Hepatic stellate cell (primary cell): ENCODE measurements around the gene ELOB.

Experiments used
- DNase-seq: peaks from one replicate; pipeline ENCODE4 v3.0.0; 2011; ENCODE audit warnings: low spot score

Gene ELOB

DNA sequence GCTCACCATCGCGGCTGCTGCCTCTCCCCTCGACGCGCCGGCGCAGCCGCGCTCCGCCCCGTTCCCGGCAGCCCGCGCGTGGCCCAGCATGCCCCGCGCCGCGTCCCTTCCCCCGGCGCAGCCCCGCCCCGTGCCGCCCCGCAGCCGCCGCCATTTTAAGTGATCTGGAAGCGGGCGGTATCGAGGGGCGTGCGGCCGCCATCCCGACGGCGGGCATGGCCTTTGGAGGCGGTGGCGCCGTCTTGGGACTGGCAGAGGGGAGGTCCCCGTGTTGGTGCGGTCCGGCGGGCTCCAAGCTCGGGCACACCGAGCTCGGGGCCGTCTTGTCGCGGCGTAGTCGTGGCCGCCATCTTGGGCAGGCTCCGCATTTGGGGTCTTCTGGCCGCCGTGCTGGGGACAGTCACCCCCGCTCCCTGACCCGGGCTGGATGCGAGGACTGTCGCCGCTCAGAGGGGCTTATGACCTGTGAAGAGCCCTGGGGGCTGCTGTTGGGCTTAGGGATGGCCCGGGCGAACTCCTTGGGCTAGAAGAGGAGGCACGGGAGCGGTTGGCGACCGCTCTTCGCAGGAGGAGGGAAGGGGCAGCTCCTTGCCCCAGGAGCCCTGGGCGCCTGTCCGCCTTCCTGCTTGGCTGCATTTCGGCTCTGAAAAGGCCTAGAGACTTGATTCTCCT is at the start of gene ELOB:
ELOB (minus strand) TSS at position 50 of the 672 bp plus-strand sequence; CDS start at position 9, 41 bp downstream.
- DNase-seq, result peak; percentile 98

DNA sequence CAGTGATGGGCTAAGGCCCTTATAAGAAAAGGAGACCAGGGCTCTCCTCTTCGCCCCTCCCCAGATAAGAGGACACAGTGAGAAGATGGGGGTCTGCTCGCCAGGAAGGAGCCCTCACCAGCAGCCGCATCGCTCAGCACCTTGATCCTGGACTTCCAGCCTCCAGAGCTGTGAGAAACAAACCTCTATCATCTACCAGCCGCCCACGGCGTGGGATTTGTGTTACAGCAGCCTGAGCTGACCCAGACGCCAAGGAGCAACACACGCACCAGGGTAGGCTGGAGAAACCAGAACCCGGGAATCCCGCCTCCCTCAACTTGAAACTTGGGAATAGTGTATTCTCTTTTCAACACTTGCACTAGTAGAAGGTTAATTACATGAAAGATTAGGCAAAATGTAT is 48.8 kb upstream of the ELOB start:
- DNase-seq, result no peak

- DNase-seq, result no peak
These were observed 48.1 kb upstream of the ELOB start for GRCh38 chr16:2825049-2825742.

DNA sequence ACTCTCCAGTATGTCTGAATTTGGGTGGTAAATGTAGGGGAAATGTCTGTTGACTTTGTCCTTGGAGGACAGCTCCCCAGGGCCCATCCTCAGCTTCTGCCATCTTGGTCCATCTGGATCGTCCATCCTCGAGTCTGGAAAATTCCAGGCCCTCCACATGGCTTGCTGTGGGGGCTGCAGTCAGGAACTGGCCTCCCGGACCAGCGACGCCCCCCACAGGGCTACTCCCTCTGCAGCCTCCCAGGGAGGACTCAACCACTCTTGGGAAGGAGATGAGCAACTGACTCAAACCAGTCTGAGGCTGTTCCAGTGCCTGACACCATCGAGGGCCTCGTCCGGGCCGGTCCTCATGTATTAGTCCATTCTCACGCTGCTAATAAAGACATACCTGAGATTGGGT is 47.5 kb upstream of the ELOB start:
- no peak for DNase-seq

DNA sequence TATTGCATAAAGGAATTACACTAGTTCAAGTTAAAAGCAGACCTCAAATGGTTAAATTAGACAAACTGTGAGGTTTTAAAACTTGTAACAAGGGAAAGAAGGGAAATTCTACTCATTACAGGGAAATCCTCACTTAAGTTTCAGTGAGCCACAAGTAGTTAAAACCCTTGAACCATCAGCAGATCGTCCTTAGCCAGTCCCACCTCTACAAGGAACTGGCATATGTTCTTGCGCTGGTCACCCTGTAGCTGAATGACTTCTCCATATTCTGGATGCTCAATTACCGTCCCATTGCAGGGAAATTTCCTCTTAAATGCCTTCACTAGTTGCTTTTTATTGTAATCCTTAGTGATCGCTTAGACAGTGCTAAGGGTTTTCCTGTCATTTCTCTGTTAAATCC is 45.4 kb upstream of the ELOB start:
- no peak for DNase-seq

DNA sequence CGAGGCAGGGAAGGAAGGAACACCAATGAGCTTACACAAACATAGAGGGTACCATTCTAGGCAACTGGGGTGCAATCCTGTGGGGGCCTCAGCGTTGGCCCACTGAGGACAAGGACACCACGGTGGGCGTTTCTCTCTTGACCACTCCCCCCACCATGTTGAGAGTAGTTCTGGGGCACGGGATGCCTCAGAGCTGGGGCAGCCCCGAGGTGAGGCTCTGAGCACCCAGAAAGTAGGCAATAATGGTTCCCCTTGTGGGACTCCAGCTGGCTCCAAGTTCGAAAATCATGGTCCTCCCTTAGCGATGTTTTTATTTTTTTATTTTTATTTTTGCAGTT is 45.0 kb upstream of the ELOB start:
- no peak for DNase-seq

- DNase-seq, result no peak
These were observed 44.5 kb upstream of the ELOB start for GRCh38 chr16:2821487-2822157.

DNA sequence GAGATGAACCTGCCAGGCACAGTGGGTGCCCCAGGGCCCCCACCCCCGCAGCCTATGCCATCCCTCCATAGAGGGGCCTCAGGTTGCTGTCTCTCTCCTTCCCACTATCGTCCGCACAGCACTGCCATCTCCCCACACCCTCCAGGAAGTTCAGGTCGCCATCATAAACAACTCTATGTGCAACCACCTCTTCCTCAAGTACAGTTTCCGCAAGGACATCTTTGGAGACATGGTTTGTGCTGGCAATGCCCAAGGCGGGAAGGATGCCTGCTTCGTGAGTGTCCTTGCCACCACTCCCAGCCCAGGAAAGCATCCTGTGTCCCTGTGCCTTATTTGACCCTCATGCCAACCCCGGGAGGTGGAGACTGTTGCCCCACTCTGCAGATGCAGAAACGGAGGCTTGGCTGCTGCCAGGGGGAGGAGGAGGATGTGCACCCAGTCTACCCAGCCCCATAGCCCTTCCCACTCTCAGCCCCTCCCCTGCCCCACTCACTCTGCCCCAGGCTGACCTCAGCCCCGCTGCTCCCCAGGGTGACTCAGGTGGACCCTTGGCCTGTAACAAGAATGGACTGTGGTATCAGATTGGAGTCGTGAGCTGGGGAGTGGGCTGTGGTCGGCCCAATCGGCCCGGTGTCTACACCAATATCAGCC is 43.9 kb upstream of the ELOB start:
- no peak for DNase-seq

- no peak for DNase-seq
These were observed 43.1 kb upstream of the ELOB start for GRCh38 chr16:2819939-2820835.

DNA sequence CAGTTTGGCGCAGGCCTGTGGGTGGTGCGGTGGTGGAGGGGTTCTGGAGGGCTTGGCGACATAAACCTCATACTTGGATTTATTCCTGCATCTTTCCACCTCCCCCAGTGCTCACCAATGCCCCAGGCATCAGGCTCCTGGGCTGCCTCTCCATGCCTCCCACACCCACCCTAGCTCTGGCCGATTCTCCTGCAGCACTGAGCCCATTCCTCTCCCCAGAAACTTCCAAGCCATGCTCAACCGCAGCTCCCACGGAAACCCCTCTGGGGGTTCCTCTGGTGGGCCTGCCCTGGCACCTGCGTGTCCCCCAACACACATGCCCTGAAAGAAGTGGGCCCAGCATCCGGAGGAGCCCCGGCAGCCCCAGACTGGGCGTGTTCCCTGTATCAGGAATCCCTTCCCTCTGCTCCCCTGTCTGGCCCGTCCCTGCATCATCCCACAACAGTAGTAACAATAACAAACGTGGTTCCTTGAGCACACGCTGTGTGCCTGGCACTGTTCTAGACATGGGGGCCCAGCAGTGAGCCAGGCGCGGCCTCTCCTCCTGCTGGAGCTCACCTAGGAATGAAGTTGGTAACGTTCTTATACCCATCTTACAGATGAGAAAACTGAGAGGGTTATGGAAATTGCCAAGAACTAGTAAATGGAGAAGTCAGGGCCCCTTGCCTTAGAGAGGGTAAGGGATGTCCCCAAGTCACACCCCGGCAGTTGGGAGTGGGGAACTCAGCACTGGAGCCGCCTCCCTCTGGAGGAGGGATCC is 42.3 kb upstream of the ELOB start:
- no peak for DNase-seq

DNA sequence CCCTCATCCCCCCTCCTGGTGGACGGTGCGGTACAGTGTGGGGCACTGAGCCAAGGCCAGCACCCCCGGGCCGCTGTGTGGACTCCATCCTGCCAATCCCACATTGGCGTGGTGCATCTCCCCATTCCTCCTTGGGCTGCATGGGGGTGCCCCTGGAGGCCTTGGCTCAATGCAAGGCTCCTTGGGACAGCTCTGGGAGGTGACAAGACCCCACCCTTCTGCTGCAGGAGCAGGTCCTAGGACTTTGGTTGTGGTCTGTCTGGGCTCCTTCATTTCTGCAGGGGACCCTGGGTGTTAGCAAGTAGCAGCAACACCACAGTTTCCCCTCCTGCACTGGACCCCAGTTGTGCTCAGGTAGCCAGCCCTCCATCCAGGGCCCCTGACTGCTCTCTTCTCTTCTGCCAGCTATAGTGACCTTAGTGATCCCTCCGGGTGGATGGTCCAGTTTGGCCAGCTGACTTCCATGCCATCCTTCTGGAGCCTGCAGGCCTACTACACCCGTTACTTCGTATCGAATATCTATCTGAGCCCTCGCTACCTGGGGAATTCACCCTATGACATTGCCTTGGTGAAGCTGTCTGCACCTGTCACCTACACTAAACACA is 41.3 kb upstream of the ELOB start:
- DNase-seq, result no peak

DNA sequence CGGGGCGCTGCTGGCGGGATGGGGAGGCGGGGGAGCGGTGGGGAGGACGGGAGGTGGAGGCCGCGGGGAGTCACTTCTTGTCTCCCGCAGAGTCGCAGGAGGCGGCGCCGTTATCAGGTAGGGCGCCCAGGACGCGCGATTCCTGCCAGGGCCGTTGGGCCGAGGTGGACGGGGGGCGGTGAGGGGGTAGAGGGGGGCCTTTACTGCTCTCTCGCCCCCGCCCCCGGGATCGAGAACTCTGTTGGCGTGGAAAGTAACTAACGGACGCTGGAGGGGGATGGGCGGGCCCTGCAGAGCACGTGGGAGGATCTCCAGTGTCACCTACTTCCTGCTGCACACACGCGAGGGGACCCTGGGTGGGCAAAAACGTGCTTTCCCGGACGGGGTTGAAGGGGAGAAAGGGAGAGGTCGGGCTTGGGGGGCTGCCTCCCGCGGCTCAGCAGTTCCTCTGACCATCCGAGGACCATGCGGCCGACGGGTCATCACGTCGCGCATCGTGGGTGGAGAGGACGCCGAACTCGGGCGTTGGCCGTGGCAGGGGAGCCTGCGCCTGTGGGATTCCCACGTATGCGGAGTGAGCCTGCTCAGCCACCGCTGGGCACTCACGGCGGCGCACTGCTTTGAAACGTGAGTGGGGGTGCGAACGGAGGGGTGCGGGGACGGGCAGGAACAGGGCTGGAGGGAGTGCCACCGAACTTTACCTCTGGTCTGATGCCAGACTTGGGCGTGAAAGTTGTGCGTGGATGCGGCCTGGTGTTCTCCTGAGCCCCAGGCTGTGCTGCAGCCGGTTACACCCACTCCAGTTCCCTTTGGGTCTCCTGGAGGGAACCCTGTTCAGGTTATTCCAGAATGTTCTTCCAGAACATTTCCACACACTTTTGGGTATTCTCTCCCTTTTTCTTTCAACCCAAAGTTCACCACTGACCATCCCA is 40.5 kb upstream of the ELOB start:
- no peak for DNase-seq

DNA sequence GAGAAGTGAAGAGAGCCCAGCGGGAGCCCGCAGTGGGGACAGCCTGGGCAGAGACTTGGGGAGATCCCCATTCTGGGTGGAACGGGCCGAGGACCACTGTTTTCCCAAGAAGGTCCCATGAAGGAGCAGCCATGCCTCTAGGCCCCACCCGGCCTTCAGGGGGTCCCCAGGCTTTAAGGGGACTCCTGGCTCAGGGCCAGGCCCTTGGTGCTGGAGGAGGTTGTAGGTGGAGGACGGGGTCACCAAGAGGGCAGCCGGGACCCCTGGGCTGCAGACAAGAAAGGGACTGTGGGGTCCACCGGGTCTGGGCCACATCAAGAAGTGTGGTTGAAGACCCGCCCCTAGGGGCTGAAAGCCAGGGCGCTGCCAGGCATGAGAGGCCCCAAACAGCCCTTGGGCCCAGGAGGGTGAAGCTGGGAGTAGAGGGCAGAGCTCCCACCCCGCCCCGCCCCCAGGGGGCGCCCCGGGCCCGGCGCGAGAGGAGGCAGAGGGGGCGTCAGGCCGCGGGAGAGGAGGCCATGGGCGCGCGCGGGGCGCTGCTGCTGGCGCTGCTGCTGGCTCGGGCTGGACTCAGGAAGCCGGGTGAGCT is 39.8 kb upstream of the ELOB start, which contains the start of gene PRSS21:
PRSS21 (plus strand) TSS at position 487 of the 589 bp plus-strand sequence; CDS start at position 519, 32 bp downstream.
- DNase-seq, result no peak

DNA sequence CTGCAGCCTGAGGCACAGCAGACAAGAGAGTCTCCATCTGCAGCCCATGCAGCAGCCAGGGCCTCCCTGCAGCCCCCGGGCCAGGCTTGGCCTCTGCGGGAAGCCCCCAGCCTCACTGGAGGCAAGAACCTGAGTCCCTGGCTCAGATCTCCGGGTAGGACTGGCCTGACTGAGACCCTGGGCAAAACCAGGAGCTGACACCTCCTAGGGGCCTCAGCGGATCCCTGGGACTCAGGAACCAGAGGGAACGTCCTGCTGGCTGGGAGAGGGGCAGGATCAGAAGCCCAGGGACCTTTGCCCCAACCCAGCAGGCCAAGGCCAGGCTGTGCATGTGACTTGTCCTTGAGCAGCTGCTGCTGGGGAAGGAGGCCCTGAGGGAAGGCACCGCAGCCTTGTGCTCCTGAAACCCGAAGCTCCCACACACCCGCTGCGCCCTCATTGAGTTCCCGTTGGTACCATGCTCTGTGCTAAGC is 38.3 kb upstream of the ELOB start:
- DNase-seq, result no peak

- DNase-seq, result no peak
These were observed 37.6 kb upstream of the ELOB start for GRCh38 chr16:2814551-2815298.

DNA sequence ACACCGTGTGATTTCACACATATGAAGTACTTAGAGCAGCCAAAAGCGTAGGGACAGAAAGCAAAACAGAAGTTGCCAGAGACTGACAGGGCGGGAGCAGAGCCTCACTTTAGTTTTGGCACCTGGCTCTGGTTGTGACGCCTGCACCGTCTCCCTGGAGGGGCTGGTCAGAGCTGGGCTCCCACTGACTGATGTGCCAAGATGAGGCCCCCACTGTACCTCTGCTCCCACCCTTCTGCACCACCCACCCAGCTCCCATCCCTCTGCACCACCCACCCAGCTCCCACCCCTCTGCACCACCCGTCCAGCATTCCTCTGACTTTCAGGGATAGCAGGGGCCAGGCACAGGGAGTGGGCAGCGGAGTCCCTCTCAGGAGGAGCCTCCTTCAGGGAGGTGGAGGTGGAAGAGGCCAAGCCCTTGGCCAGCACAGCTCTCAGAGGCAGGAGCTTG is 36.7 kb upstream of the ELOB start:
- no peak for DNase-seq

- no peak for DNase-seq
These were observed 34.8 kb upstream of the ELOB start for GRCh38 chr16:2811703-2812471.
